ENCODE measurements around the gene PHACTR2. TPM values are rescaled to one million over a fixed set of nuclear protein-coding genes. Genes with fewer than 3 reads are reported as not detected.

PHACTR2 gene
- total and polyA plus RNA-seq, 4 donors: 8.8 to 157 (median 35.3) TPM

DNA sequence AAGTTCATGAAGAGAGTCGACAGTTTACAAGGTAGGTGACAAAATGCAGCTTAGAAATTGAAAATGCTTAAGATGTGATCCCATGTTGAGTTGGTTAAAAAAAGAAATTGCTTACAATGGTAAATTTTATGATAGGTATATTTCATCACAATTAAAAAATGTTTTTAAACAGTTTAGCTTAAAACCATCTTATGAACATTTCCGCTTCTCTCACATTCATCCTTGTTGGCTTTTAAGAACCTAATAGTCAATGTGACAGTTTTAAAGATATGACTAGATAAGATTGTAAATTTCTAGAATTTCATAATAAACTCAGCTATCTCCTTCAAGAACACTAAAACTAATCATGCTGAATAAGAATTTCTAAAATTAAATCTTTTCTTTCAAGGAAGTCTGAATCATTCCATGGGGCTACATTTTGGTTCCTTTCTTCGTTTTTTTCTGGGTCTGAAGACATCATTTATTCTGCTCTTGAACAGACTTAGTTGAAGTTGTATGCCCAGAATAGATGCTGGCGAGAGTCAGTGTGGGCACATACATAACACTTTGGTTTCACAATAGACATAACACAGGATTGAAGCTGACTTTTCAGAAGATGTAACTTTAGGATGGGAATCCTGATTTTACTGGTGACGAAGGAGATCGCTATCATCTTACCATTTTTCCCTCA lies 129.5 kb downstream of the PHACTR2 start:
- no peaks in the 10 kb centered on the region for H3K9me3 ChIP-seq (ENCODE audit: control insufficient read depth, insufficient read depth, low read length)
- 100% methylated on average over 1 of the region's 6 CpGs for WGBS (ENCODE audit: insufficient coverage)
- DNase-seq (ENCODE audit: low read depth in 4 of 6, low spot score in 6 of 6): no peak
- H3K4me1 ChIP-seq (ENCODE audit: control insufficient read depth, insufficient read depth, low read length): no peaks in the 10 kb centered on the region
- H3K4me3 ChIP-seq (ENCODE audit: low read depth, low read length): no peak overlapping the region
- no peaks in the 10 kb centered on the region for H3K27me3 ChIP-seq (ENCODE audit: control insufficient read depth, insufficient read depth, low read length)
- no peaks in the 10 kb centered on the region for H3K36me3 ChIP-seq (ENCODE audit: control insufficient read depth, insufficient read depth, low read length)
- no peak overlapping the region for H3K27ac ChIP-seq (ENCODE audit: low read depth, low read length)

DNA sequence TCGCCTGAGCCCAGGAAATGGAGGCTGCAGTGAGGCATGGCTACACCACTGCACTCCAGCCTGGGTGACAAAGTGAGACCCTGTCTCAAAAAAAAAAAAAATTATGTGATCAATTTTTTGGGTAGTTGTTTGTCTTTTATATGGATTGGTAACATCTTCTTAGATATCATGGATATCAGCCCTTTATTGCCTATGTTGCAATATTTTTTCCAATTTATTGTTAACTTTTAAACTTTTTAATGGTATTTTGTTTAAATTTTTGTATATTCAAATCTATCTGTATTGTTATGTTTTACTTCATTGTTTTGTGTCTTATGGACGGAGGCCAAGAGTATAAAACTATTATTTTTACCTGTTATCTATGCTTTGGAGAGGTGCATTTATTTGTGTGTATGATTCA lies 133.0 kb downstream of the PHACTR2 start:
- no peaks in the 10 kb centered on the region for H3K9me3 ChIP-seq (ENCODE audit: control insufficient read depth, insufficient read depth, low read length)
- no peak overlapping the region for H3K4me3 ChIP-seq (ENCODE audit: low read depth, low read length)
- WGBS (ENCODE audit: insufficient coverage): 90% methylated on average over 1 of the region's 2 CpGs
- no peaks in the 10 kb centered on the region for H3K27me3 ChIP-seq (ENCODE audit: control insufficient read depth, insufficient read depth, low read length)
- H3K36me3 ChIP-seq (ENCODE audit: control insufficient read depth, insufficient read depth, low read length): no peaks in the 10 kb centered on the region
- no peaks in the 10 kb centered on the region for H3K4me1 ChIP-seq (ENCODE audit: control insufficient read depth, insufficient read depth, low read length)
- DNase-seq (ENCODE audit: low read depth in 4 of 6, low spot score in 6 of 6): no peak
- no peak overlapping the region for H3K27ac ChIP-seq (ENCODE audit: low read depth, low read length)

DNA sequence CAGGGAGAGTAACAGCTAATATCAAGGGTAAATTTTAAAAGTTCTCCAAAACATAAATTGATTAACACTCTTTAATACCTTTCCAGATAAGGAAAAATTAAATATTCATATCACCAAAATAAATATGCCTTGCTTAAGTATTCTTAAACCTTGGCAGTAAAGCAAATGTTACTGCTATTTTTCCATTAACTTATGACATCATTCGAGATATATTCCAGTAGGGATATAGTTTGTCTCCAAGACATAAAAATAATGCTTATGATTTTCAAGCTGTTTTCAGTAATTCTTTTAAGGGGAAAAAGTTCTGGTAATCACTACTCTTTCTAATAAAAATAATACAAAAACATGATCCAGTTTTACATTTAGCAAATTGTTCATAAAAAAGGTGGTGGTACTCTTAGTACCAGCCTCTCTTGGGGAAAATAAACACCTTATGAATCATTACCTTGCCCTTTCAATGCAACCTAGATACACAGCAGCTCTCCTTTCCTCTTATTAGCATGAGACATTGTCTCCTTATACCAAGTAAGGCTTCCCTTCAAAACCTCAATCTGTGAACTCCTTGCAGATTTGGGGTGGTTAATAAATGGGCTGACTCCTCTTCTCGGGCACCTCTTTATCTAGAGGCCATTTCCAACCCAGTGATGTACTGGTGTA lies 133.9 kb downstream of the PHACTR2 start:
- no CpG with 5 or more reads among the region's 2 CpGs for WGBS (ENCODE audit: insufficient coverage)
- Histone ChIP-seq H3K9me3 (ENCODE audit: control insufficient read depth, insufficient read depth, low read length) (no peaks in the 10 kb centered on the region), H3K27me3 (ENCODE audit: control insufficient read depth, insufficient read depth, low read length) (no peaks in the 10 kb centered on the region), H3K36me3 (ENCODE audit: control insufficient read depth, insufficient read depth, low read length) (no peaks in the 10 kb centered on the region), H3K27ac (ENCODE audit: low read depth, low read length) (no peak overlapping the region), H3K4me1 (ENCODE audit: control insufficient read depth, insufficient read depth, low read length) (no peaks in the 10 kb centered on the region), H3K4me3 (ENCODE audit: low read depth, low read length) (no peak overlapping the region)
- no peak for DNase-seq (ENCODE audit: low read depth in 4 of 6, low spot score in 6 of 6)

DNA sequence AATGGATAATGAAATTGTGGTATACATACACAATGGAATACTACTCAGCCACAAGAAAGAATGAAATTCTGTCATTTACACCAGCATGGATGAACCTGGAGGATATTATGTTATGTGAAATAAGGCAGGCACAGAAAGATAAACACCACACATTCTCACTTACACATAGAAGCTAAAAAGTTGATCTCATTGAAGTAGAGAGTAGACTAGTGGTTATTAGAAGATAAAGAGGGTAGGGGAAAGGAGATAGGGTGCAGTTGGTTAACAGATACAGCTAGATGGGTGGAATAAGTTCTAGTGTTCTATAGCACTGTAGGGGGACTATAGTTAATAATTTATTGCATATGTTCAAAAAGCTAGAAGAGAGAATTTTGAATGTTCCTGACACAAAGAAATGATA lies 139.9 kb downstream of the PHACTR2 start:
- no peak overlapping the region for H3K27ac ChIP-seq (ENCODE audit: low read depth, low read length)
- H3K9me3 ChIP-seq (ENCODE audit: control insufficient read depth, insufficient read depth, low read length): no peaks in the 10 kb centered on the region
- no peaks in the 10 kb centered on the region for H3K27me3 ChIP-seq (ENCODE audit: control insufficient read depth, insufficient read depth, low read length)
- H3K4me1 ChIP-seq (ENCODE audit: control insufficient read depth, insufficient read depth, low read length): no peaks in the 10 kb centered on the region
- no peaks in the 10 kb centered on the region for H3K36me3 ChIP-seq (ENCODE audit: control insufficient read depth, insufficient read depth, low read length)
- no peak overlapping the region for H3K4me3 ChIP-seq (ENCODE audit: low read depth, low read length)
- no peak for DNase-seq (ENCODE audit: low read depth in 4 of 6, low spot score in 6 of 6)

DNA sequence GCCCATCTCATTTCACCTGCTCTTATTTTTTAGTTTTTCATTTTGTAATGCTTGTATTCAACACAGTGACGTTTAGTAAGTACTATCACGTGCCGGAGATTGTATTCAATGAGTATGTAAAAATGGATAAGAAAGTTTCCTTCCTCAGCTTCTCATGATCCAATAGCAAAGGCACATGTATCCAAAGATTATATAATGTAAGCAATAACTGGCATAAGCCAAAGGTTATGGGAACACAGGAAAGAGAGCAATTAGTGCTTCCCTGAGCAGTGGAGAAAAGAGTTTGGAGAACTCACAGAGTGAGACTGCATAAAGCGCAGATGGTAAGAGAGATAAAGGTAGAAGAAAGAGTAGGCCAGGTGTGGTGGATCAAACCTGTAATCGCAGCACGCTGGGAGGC lies 143.6 kb downstream of the PHACTR2 start:
- Histone ChIP-seq H3K9me3 (ENCODE audit: control insufficient read depth, insufficient read depth, low read length) (no peaks in the 10 kb centered on the region), H3K36me3 (ENCODE audit: control insufficient read depth, insufficient read depth, low read length) (no peaks in the 10 kb centered on the region), H3K4me1 (ENCODE audit: control insufficient read depth, insufficient read depth, low read length) (no peaks in the 10 kb centered on the region), H3K27me3 (ENCODE audit: control insufficient read depth, insufficient read depth, low read length) (no peaks in the 10 kb centered on the region), H3K27ac (ENCODE audit: low read depth, low read length) (no peak overlapping the region), H3K4me3 (ENCODE audit: low read depth, low read length) (no peak overlapping the region)
- no peak for DNase-seq (ENCODE audit: low read depth in 4 of 6, low spot score in 6 of 6)
- WGBS (ENCODE audit: insufficient coverage): 100% methylated on average over 1 of the region's 6 CpGs

GRCh38 chr6:143822584-143823024 lies 144.8 kb downstream of the PHACTR2 start:
- Histone ChIP-seq H3K27me3 (ENCODE audit: control insufficient read depth, insufficient read depth, low read length) (no peaks in the 10 kb centered on the region), H3K4me1 (ENCODE audit: control insufficient read depth, insufficient read depth, low read length) (no peaks in the 10 kb centered on the region), H3K27ac (ENCODE audit: low read depth, low read length) (no peak overlapping the region), H3K4me3 (ENCODE audit: low read depth, low read length) (no peak overlapping the region), H3K36me3 (ENCODE audit: control insufficient read depth, insufficient read depth, low read length) (no peaks in the 10 kb centered on the region), H3K9me3 (ENCODE audit: control insufficient read depth, insufficient read depth, low read length) (no peaks in the 10 kb centered on the region)
- WGBS (ENCODE audit: insufficient coverage): 62% methylated on average over 3 of the region's 3 CpGs
- no peak for DNase-seq (ENCODE audit: low read depth in 4 of 6, low spot score in 6 of 6)

GRCh38 chr6:143823548-143823947 lies 145.8 kb downstream of the PHACTR2 start:
- Histone ChIP-seq H3K36me3 (ENCODE audit: control insufficient read depth, insufficient read depth, low read length) (no peaks in the 10 kb centered on the region), H3K27me3 (ENCODE audit: control insufficient read depth, insufficient read depth, low read length) (no peaks in the 10 kb centered on the region), H3K4me3 (ENCODE audit: low read depth, low read length) (no peak overlapping the region), H3K27ac (ENCODE audit: low read depth, low read length) (no peak overlapping the region), H3K4me1 (ENCODE audit: control insufficient read depth, insufficient read depth, low read length) (no peaks in the 10 kb centered on the region), H3K9me3 (ENCODE audit: control insufficient read depth, insufficient read depth, low read length) (no peaks in the 10 kb centered on the region)
- DNase-seq (ENCODE audit: low read depth in 4 of 6, low spot score in 6 of 6): no peak
- WGBS (ENCODE audit: insufficient coverage): 94% methylated on average over 3 of the region's 6 CpGs

DNA sequence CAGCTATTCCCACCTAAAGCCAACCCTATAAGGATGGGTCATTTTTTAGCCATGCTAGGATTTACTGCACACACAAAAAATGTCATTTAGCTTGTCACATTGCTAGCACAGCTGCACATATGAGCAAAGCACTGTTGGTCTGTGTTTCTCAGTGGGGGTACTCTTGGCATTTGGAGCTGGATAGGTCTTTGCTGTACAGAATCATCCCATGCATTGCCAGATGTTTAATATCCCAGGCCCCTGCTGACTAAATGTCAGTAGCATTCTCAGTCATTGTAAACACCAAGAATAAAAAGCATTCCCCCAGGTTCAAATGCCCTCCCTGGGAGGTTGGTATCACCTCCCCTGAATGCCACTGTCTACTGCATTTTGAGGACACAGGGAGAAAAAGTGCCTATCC lies 150.8 kb downstream of the PHACTR2 start:
- Histone ChIP-seq H3K36me3 (ENCODE audit: control insufficient read depth, insufficient read depth, low read length) (no peaks in the 10 kb centered on the region), H3K27ac (ENCODE audit: low read depth, low read length) (no peak overlapping the region)

DNA sequence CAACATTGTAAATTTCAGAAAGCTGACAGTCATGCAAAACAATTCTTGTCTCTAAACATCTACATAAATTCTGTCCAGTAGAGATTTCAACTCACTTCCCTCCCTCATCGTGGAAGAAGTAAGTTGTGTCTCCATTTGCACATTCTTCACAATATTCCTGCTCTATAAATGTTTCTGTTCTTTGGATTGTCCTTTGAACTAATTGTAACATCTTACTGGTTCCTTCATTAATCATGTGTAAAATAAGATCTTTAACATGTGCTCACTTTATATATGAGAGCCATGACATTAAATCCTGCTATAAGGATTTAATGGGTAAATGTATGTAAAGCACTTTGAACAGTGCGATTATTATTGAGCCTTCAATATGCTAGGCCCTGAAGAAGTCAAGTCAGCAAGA lies 158.4 kb downstream of the PHACTR2 start:
- Histone ChIP-seq H3K36me3 (ENCODE audit: control insufficient read depth, insufficient read depth, low read length) (no peaks in the 10 kb centered on the region), H3K4me3 (ENCODE audit: low read depth, low read length) (no peak overlapping the region), H3K27me3 (ENCODE audit: control insufficient read depth, insufficient read depth, low read length) (no peaks in the 10 kb centered on the region), H3K9me3 (ENCODE audit: control insufficient read depth, insufficient read depth, low read length) (no peaks in the 10 kb centered on the region), H3K4me1 (ENCODE audit: control insufficient read depth, insufficient read depth, low read length) (no peaks in the 10 kb centered on the region), H3K27ac (ENCODE audit: low read depth, low read length) (no peak overlapping the region)
- WGBS (ENCODE audit: insufficient coverage): no CpG with 5 or more reads among the region's 2 CpGs
- DNase-seq (ENCODE audit: low read depth in 4 of 6, low spot score in 6 of 6): no peak

More for the DNA sequence above, 150.8 kb downstream of the PHACTR2 start:
- Histone ChIP-seq H3K9me3 (ENCODE audit: control insufficient read depth, insufficient read depth, low read length) (no peaks in the 10 kb centered on the region), H3K4me3 (ENCODE audit: low read depth, low read length) (no peak overlapping the region), H3K4me1 (ENCODE audit: control insufficient read depth, insufficient read depth, low read length) (no peaks in the 10 kb centered on the region), H3K27me3 (ENCODE audit: control insufficient read depth, insufficient read depth, low read length) (no peaks in the 10 kb centered on the region)
- peak in 3 of 6 donors; percentile 5 to 83 (median 9) for DNase-seq (ENCODE audit: low read depth in 4 of 6, low spot score in 6 of 6)

DNA sequence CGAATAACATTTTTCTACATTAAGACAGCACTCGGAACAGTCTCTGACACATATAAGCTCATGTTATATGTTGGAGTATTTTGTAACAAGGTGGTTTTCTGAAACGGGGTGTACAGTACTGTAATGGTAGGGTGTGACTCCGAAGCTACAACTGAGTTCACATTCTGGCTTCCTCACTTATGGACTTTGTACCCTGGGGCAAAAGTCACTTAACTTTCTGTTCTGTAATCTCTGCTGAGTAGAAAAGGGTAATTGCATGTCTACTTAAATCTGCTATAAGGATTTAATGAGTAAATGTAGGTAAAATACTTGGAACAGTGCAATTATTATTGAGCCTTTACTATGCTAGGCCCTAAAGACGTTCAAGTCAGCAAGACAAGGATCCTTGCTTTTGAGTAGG lies 160.6 kb downstream of the PHACTR2 start:
- Histone ChIP-seq H3K4me1 (ENCODE audit: control insufficient read depth, insufficient read depth, low read length) (peaks cover 3% of the 10 kb centered on the region), H3K27me3 (ENCODE audit: control insufficient read depth, insufficient read depth, low read length) (no peaks in the 10 kb centered on the region), H3K9me3 (ENCODE audit: control insufficient read depth, insufficient read depth, low read length) (no peaks in the 10 kb centered on the region), H3K4me3 (ENCODE audit: low read depth, low read length) (no peak overlapping the region), H3K36me3 (ENCODE audit: control insufficient read depth, insufficient read depth, low read length) (peaks cover under 1% of the 10 kb centered on the region), H3K27ac (ENCODE audit: low read depth, low read length) (no peak overlapping the region)
- no peak for DNase-seq (ENCODE audit: low read depth in 4 of 6, low spot score in 6 of 6)
- 88% methylated on average over 2 of the region's 5 CpGs for WGBS (ENCODE audit: insufficient coverage)
